T-helper 2 cell treated with Interferon-gamma antibody and Interleukin-4, amounts not matched to agents 100 ng/mL and 5 ng/mL, for 36 hours (primary cell): Measurements from ENCODE around the gene CATSPER3. TPM values are rescaled to one million over a fixed set of nuclear protein-coding genes. Genes with fewer than 3 reads are reported as not detected.

Experiments
- intact Hi-C: fragments of 100-400 bp; cut with micrococcal nuclease; formaldehyde crosslinking; loops from one replicate; pipeline ENCODE4 v1.15.1; 2023
- total RNA-seq: library from RNA; stranded (reverse); gene quantifications from 2 replicates; pipeline ENCODE4 v1.2.3, GENCODE V29; 2022

The CATSPER3 gene
- total RNA-seq, 1 donor from 2014 or later = 0.95 TPM

GRCh38 chr5:135040034-135040332, 72.3 kb downstream of the CATSPER3 start:
- intact Hi-C loops = no loop called here

GRCh38 chr5:135040333-135041144, 72.8 kb downstream of the CATSPER3 start:
- intact Hi-C loops = no loop called here

DNA sequence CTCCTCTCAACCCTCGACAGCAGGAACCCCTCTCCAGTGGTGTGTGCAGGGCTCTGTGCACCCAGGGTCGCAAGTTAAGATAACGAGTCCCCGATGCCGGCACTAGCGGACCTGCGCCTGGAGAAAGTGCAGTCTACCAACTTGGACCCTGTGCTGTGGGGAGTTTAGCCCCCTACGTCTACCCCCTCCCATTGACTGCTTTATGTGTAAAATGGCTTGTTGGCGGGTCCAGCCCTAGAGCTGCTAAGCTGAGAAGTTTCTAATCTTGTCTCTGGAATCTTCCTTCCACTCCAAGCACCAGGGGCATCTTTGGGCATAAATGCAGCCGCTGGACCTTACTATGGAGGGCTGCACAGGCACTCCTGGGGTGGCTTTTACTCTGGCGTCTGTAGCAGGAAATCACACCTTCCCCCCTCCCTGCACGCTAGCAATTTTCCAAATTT, 73.5 kb downstream of the CATSPER3 start:
- intact Hi-C loops = no loop called here

DNA sequence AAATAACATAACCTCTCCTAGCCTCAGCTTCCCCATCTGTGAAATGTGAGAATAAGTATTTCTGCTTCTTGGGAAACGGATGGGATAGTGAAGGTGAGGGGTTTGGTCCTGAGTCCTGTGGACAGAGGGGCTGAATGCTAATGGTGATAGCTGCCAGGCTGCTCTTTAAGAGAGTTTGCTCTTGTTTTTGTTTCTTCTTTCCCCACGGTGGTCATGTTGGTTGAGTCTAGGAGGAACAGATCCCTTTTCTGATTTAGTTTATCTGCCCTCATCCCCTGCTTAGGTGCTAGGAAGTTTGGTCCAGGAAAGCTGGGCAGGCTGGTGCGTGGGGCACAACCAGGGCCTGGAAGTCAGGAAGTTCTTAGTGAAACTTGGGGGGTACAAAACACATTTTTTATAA, 74.0 kb downstream of the CATSPER3 start:
- intact Hi-C loops = no loop called here

GRCh38 chr5:135042595-135042994, 74.9 kb downstream of the CATSPER3 start:
- intact Hi-C loops = no loop called here

DNA sequence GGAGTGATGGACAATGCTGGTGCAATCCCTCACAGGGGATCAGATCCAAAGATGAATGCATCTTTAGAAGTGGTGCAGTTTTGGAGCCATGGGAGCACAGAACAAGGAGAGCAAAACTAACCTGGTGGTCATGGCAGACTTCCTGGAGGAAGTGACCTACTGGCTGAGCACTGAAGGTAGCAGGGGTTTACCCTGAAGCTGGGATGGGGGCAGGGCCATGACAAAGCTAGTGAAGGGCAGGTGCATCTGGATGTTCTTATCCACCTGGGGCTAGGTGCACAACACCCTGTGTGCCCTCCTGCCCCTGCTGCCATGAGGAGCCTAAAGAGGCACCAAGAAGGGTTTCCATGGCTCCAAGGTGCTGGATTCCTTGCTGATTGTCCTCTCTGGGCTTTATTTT, 77.8 kb downstream of the CATSPER3 start:
- intact Hi-C loops = no loop called here

GRCh38 chr5:135046661-135047346, 79.1 kb downstream of the CATSPER3 start:
- intact Hi-C loops = no loop called here

- intact Hi-C loops = no loop called here
These were observed 79.6 kb downstream of the CATSPER3 start for GRCh38 chr5:135047347-135047695.

DNA sequence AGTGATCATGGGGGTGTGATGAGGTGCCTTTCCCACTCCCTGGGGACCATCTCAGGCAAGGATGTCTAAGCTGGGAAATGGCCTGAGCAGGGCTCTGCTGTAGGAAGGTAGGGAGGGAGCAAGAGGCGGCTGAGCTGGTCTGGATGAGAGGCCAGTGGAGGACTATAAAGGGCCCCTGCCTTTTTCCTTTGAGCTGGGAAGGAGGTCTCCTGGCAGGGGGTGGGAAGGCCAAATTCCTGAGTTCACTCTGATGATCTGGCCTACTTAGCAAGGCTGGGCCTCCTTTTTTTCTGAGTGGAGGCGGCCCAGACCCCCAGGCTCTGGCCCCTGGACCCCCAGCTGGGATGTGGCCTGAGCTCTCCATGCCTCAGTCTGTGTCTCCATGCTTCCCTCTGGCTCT, 80.6 kb downstream of the CATSPER3 start:
- intact Hi-C loops = no loop called here

GRCh38 chr5:135048930-135049329, 81.2 kb downstream of the CATSPER3 start:
- intact Hi-C loops = no loop called here

DNA sequence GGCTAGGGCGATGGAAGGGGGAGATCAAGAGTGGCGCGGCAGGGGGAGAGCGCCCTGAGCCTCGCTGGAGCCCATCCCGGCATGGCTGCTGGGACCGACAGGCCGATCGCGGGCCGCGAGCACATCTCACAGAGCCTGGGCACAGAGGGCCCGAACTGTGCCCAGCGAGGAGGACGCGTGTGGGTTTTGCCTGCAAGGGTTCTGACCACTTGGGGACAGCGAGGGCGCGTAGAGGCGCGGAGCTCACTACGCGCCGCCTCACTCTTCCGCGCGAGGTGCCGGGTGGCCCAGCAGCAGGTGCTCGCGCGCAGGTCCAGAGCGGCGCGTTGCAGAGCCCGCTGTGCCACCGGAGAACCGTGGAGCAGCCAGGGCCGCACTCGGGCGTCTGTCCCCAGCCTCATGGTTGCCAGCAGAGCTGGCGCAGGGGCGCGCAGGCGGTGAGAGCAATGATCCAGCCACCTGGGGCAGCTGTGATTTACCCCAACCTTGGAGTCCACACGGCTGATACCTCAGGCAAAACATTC, 82.6 kb downstream of the CATSPER3 start:
- intact Hi-C loops = no loop called here

DNA sequence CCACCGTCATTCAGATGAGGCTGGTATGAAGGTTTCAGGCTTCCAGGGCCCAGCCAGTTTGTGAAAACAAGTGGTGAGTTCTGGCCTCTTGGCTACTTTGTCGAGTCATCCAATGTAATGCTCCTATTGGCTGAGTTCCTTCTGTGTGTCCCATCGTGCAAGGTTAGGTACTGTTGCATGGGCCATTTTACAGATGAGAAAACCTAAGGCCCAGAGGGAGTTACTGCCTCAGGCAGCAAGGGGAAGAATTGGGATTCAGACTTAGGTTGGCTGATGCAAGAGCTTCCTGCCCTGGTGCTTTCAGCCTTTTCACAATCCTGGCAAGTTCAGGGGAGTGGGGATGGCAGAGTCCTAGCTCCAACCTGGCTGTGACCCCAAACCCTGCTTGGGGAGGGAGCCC, 83.7 kb downstream of the CATSPER3 start:
- intact Hi-C loops = no loop called here

DNA sequence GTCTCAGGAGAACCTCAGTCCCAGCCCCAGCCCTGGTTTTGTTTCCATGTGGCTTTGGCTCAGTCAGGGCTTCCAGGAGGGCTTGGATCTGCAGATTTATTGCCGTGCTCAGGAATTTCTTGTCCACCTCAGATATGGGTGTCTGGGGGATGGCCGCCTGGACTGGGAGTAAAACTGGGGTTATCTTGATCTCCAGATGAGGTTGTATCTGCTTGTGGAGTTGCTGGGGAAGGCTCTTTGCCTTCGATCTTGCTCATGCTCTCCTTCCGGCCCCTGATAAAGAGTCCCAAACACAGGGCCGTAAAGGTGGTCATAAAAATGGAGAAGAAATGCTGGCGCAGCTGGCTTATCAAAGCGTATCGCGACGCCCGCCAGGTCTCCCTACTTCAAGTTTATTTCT, 84.2 kb downstream of the CATSPER3 start:
- intact Hi-C loops = no loop called here

DNA sequence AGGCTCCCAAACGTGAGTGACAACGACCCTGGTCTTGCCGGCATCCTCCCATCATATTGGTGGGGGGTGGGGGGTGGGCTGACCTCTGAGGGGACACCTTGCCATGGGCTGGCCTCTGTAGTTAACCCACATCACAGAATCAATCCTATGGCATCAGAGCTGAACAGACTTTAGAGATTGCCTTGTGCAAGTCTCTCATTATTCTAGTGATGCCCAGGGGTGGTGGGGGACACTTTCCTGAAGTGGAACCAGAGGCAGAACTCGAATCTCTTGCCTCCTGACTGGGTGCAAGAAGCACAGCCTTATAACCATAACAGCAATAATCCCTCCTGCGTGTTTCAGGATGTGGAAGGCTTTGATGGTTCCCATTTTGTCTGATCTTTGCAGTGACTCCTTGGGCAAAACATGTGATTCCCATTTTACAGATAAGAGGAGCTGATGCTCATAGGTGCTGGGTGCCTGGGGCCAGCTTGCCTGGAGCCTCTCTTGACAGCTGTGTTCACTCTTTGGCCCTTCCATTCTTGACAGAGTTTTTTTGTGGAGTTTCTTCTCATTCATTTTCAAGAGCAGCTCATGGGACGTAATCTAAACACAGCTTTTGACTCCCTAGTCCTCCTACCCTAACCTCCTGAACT, 84.9 kb downstream of the CATSPER3 start:
- intact Hi-C loops = no loop called here

DNA sequence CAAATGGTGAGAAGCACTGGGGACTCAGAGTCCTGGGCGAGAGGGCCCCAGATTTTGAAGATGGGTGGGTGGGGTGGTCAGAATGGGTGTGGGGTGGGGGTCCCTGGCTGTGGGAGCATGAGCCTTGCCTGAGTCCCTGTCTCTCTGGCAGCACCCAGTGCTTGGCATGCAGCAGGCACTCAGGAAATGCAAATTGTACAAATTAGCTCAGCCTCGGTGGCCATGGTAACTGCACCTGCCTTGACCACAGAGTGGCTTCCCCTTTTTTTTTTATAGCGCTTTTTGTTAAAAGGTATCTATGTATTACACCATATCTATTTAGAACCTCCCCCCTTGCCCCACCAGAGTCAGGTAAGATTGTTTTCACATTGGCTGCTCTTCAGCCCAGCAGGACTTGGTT, 85.6 kb downstream of the CATSPER3 start:
- intact Hi-C loops = no loop called here

- intact Hi-C loops = no loop called here
These were observed 86.3 kb downstream of the CATSPER3 start for GRCh38 chr5:135053989-135054388.

GRCh38 chr5:135054546-135054945, 86.8 kb downstream of the CATSPER3 start:
- intact Hi-C loops = no loop called here

- intact Hi-C loops = no loop called here
These were observed 87.7 kb downstream of the CATSPER3 start for GRCh38 chr5:135055396-135055795.

- intact Hi-C loops = no loop called here
These were observed 88.8 kb downstream of the CATSPER3 start for GRCh38 chr5:135056316-135057030.

- intact Hi-C loops = no loop called here
These were observed 89.5 kb downstream of the CATSPER3 start for GRCh38 chr5:135057233-135057632.

DNA sequence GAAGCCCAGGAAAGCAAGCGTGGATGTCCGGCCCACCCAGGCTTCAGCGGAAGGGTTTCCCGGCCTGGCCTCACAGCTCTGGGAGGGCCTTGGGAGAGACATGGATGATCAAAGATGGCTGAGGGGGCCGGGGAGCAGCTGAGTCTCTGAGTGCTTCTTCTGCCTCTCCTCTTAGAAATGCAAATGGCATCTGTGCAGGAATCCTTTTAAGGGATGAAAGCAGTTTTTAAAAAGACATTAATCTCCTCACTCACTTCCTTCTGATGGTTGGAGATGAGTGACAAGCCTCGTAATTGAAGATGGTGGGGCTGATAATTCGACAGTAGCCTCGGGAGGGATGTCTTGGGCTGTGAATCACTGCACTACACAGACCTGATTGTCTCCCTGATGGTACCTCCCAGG, 90.6 kb downstream of the CATSPER3 start:
- intact Hi-C loops = no loop called here
